Subcutaneous adipose tissue (tissue), 4 donors: ENCODE results near the gene PPP4R3A. TPM values are rescaled to one million over a fixed set of nuclear protein-coding genes. Genes with fewer than 3 reads are reported as not detected.

Experiments used
- CTCF ChIP-seq: fragments of 450-650 bp; IDR thresholded peaks from one replicate; pipeline ENCODE4 v1.5.1; 2016; ENCODE audit warnings: low read depth, mild to moderate bottlenecking, control low read depth, antibody characterized with exemption, moderate library complexity
- small RNA-seq: library from RNA; depleted of rRNA; stranded (forward); fragments of <200 nt; gene quantifications from one replicate; pipeline ENCODE3, GENCODE V24; 2016
- total RNA-seq, 4 donors: library from RNA; depleted of rRNA; stranded (reverse); fragments of >200 nt; gene quantifications; one replicate each; pipeline ENCODE4 v1.1.0, GENCODE V29; 2016

The PPP4R3A gene
- total RNA-seq, 4 donors from 2014 or later, result 57.6 to 93.6 (median 75.6) TPM

- TF ChIP-seq CTCF, result no peak
Measured at GRCh38 chr14:91409928-91410718, 100.0 kb downstream of the PPP4R3A start.

Small RNAs within 50 kb of the gene (small RNA-seq; reads per million reads assigned to genes)
- gene AL133373.1, result not detected

Other genes starting within 250 kb of the PPP4R3A start
- 10 to 100 TPM in 1 of 4 donors, 1 to 10 TPM in 3; 7.3 to 16.2 (median 8.8) TPM for gene CCDC88C, start 92.5 kb downstream of the PPP4R3A start, total RNA-seq
- 1 to 10 TPM in 3 of 4 donors, under 1 TPM in 1; 0.65 to 4.7 (median 3.9) TPM for gene CATSPERB, start 221.8 kb upstream of the PPP4R3A start, total RNA-seq